HFF-Myc (cell line): ENCODE data around the gene BIN1.

Experiments used
- DNase-seq: peaks from one replicate; pipeline ENCODE4 v3.0.0-alpha.2; 2011; ENCODE audit warnings: low read depth; ENCODE audit errors: extremely low read depth
- H3K4me3 ChIP-seq: replicated peaks from 2 replicates; pipeline ENCODE4 v1.5.1; 2011; ENCODE audit warnings: low read depth, mild to moderate bottlenecking, control low read depth, low read length
- CTCF ChIP-seq: IDR thresholded peaks from 2 replicates; pipeline ENCODE4 v1.5.1; 2012; ENCODE audit warnings: mild to moderate bottlenecking, low read depth, low read length, control low read depth; ENCODE audit errors: missing control alignments

BIN1 gene

GRCh38 chr2:127056631-127057370 is 50.2 kb downstream of the BIN1 start:
- no peak overlapping the region for H3K4me3 ChIP-seq
- TF ChIP-seq CTCF: no peak
- DNase-seq: no peak

DNA sequence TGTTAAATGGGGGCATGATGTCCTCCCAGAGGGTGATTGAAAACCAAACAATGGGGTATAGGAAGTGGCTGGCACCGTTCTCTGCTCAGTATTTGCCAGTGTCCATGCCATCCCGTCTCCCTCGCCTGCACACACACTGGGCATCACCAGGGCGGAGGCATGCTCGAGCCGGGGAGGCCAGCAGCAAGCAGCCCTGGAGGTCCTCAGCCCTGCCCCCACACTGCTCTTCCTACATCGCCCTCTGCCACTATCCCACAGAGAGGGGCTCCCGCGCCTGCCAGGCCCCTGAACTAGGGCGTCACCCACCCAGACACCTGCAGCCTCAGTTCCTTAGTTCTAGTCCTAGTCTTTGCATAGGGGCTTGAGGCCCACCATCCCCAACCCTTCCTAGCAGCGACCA is 50.9 kb downstream of the BIN1 start:
- DNase-seq: no peak
- no peak overlapping the region for H3K4me3 ChIP-seq
- TF ChIP-seq CTCF: no peak

GRCh38 chr2:127055786-127056076 is 51.2 kb downstream of the BIN1 start:
- H3K4me3 ChIP-seq: no peak overlapping the region
- DNase-seq: no peak
- TF ChIP-seq CTCF: no peak

DNA sequence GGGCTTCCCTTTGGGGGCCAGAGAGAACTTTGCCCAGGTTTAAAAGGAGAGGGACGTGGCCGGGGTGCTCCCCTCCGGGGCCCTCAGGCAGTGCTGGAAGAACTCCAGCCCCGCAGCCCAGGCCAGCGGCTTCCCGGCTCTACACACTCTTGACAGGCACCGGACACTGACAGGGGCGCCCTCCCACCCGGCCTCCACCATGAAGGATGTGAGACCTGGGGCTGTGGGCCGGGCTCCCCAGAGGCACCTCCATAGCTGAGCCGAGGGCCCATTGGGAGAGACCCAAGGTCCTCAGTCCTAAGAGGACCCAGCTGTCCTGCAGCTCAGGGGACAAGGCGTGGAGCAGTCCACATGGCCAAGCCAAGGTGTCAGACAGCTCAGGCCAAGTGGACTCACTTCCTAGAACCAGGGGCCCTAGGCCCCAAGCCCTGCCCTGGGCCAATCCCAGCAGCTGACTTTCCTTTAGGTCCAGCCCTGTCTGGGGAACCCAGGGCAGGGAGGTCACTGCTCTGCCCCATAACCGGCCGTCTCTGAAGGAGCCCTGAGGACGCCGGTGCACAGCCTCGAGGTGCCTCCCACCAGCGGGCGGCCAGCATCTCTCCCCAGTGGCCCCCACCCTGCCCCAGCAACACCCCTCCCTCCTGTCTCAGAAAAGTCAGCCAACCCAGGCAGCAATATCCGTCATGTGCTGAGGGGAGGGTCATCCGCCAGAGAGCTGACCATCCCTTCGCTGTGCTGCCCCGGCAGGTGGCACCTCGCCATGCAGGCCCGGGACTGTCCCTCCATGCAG is 51.8 kb downstream of the BIN1 start:
- no peak for DNase-seq
- H3K4me3 ChIP-seq: no peak overlapping the region
- TF ChIP-seq CTCF: no peak

GRCh38 chr2:127054604-127054930 is 52.4 kb downstream of the BIN1 start:
- DNase-seq: no peak
- no peak overlapping the region for H3K4me3 ChIP-seq
- TF ChIP-seq CTCF: no peak

DNA sequence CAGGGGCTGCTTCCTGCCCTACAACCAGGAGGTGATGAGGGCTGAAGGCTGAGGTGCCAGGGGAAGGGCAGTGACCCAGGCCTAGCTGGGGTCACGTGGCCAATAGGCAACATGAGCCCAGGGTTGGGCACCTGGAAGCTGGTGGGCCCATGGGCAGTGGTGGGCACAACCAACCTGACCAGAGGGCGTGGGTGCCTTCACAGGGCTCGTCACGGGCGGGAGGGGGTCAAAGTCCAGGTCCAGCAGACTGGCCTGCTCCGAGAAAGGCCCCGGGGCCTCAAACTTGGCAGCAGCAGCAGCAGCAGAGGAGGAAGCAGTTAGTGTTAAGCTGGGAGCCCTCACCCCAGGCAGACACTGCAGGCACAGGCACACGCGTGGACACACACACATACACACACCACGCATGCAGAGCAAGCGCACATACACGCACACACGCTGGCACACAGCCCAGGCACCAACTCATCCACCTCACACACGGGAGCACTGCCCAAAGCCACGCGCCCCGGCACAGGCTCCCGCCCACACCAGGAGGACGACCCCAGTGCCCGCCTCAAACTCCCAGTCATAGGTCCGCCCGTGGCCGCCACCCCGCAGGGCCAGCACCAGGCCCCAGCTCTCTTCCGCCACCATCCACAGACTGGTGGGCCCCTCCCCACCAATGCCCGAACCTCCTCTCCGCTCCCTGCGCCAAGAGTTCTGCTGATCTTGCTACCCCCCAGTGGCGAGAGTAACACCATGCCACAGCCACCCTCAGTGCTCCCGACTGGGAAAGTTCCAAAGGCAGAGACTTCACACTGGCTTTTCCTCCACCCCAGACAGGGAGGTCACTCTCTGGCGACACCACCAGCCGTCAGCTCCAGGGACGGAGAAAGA is 53.0 kb downstream of the BIN1 start:
- no peak overlapping the region for H3K4me3 ChIP-seq
- no peak for TF ChIP-seq CTCF
- DNase-seq: no peak
